ENCODE results near the gene DEFB116. TPM values are rescaled to one million over a fixed set of nuclear protein-coding genes. Genes with fewer than 3 reads are reported as not detected.

DEFB116 gene
- total and polyA plus RNA-seq, 2 of the 4 experiments (the other 2 are of a cell fraction), result not detected

DNA sequence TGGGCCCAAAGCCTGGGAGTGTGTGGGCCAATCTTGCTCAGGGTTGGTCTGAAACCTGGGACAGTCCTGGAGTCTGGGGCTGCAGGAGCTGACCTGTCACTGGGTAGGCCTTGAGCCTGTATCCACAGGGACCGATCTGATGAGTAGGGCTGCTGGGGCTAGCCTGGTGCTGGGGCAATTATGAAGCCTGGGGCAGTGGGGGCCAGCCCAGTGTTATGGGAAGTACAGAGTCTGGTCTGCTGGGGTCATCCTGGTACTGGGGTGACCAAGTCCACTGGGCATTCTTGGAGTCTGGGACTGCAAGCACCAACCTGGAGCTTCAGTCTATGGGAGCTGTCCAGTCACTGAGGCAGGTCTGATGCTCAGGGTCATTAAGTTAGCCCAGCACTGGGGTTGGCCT lies 30.2 kb downstream of the DEFB116 start:
- H3K9me1 ChIP-seq (ENCODE audit: insufficient read depth, low read length), result no peaks in the 10 kb centered on the region
- H3K56ac ChIP-seq (ENCODE audit: extremely low read depth, insufficient read depth, low read length), result no peak overlapping the region
- H3K27me3 ChIP-seq (ENCODE audit: control insufficient read depth, insufficient read depth, low read length), result no peaks in the 10 kb centered on the region
- no peak overlapping the region for H4K91ac ChIP-seq (ENCODE audit: insufficient read depth, low read depth, low read length)
- H4K20me1 ChIP-seq (ENCODE audit: insufficient read depth, low read length), result no peaks in the 10 kb centered on the region
- H3K27ac ChIP-seq (ENCODE audit: insufficient read depth, low read length), result no peak overlapping the region
- ATAC-seq (ENCODE audit: low read depth) (no peak), DNase-seq (no peak)
- H2AK9ac ChIP-seq (replicated peaks; ENCODE audit: low read depth, low read length, poor library complexity), result no peak overlapping the region
- no peak overlapping the region for H2BK15ac ChIP-seq (ENCODE audit: low read depth, low read length)
- no peak overlapping the region for H4K8ac ChIP-seq (ENCODE audit: low read depth in 2 of 2, low read length in 2 of 2)
- H2BK5ac ChIP-seq (ENCODE audit: low read depth, low read length, poor library complexity, severe bottlenecking), result no peak overlapping the region
- H4K5ac ChIP-seq (ENCODE audit: low read depth, low read length), result no peak overlapping the region
- H3K14ac ChIP-seq (replicated peaks; ENCODE audit: low read depth, low read length), result no peak overlapping the region
- H3K23ac ChIP-seq (ENCODE audit: low read depth, low read length), result no peak overlapping the region
- H2AK5ac ChIP-seq (ENCODE audit: low read depth, low read length), result no peak overlapping the region
- dilution Hi-C loops (cut with HindIII; ENCODE audit: low sequenced_read_pairs, unreplicated experiment), result no loop called here
- in situ Hi-C loops (cut with MboI; ENCODE audit: low sequenced_read_pairs), result no loop called here
- no TSS peak for BruUV-seq (replicated peaks)
- peaks cover 15% of the 10 kb centered on the region; the same call in 1 of the 2 replicates for H3K9me3 ChIP-seq (ENCODE audit: control insufficient read depth, insufficient read depth, low read length)
- H3K9ac ChIP-seq (ENCODE audit: low read depth, low read length), result no peak overlapping the region
- H3K36me3 ChIP-seq (ENCODE audit: control insufficient read depth, insufficient read depth, low read length), result no peaks in the 10 kb centered on the region
- TF ChIP-seq RFX5 (IDR thresholded peaks at IDR 0.05; ENCODE audit: low read depth, low read length) (no peak), SMC3 (IDR thresholded peaks at IDR 0.05; ENCODE audit: low read depth, low read length) (no peak), CHD1 (IDR thresholded peaks at IDR 0.05; ENCODE audit: low read depth, low read length) (no peak), MAZ (IDR thresholded peaks at IDR 0.05; ENCODE audit: borderline replicate concordance, low read depth, low read length) (no peak), RCOR1 (IDR thresholded peaks at IDR 0.05; ENCODE audit: insufficient replicate concordance, low read length) (no peak), NFE2L2 (IDR thresholded peaks at IDR 0.05; ENCODE audit: low read depth, low read length) (no peak), CEBPB (IDR thresholded peaks at IDR 0.05; ENCODE audit: low read depth, low read length) (no peak), FOS (IDR thresholded peaks at IDR 0.05; ENCODE audit: low read depth, low read length) (no peak), POLR2A (IDR thresholded peaks at IDR 0.05; ENCODE audit: low read depth, low read length) (no peak), BHLHE40 (IDR thresholded peaks at IDR 0.05; ENCODE audit: low read depth, low read length) (no peak), MAFK (IDR thresholded peaks at IDR 0.05; ENCODE audit: low read depth, low read length) (no peak)
- TF ChIP-seq, protein P1, sequence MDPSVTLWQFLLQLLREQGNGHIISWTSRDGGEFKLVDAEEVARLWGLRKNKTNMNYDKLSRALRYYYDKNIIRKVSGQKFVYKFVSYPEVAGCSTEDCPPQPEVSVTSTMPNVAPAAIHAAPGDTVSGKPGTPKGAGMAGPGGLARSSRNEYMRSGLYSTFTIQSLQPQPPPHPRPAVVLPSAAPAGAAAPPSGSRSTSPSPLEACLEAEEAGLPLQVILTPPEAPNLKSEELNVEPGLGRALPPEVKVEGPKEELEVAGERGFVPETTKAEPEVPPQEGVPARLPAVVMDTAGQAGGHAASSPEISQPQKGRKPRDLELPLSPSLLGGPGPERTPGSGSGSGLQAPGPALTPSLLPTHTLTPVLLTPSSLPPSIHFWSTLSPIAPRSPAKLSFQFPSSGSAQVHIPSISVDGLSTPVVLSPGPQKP (IDR thresholded peaks at IDR 0.05; ENCODE audit: borderline replicate concordance, low read depth, low read length), result no peak
- TF ChIP-seq, protein P2, sequence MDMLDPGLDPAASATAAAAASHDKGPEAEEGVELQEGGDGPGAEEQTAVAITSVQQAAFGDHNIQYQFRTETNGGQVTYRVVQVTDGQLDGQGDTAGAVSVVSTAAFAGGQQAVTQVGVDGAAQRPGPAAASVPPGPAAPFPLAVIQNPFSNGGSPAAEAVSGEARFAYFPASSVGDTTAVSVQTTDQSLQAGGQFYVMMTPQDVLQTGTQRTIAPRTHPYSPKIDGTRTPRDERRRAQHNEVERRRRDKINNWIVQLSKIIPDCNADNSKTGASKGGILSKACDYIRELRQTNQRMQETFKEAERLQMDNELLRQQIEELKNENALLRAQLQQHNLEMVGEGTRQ (IDR thresholded peaks at IDR 0.05; ENCODE audit: low read depth, low read length), result no peak
- H3K4me1 ChIP-seq (ENCODE audit: control insufficient read depth, insufficient read depth, low read length), result no peaks in the 10 kb centered on the region
- intact Hi-C loops (cut with micrococcal nuclease), result no loop called here
- CTCF ChIA-PET, result no interaction called here
- no peaks in the 10 kb centered on the region for H3K79me1 ChIP-seq (ENCODE audit: low read depth in 1 of 2, low read length in 2 of 2)
- no peak overlapping the region for H3K4me2 ChIP-seq (ENCODE audit: low read depth, low read length)
- no peak overlapping the region for H2BK20ac ChIP-seq (ENCODE audit: low read depth, low read length)
- no peak overlapping the region for H3K18ac ChIP-seq (ENCODE audit: low read depth, low read length)
- POLR2A ChIA-PET (ENCODE audit: unreplicated experiment), result no interaction called here
- no peak overlapping the region for H2AFZ ChIP-seq (replicated peaks; ENCODE audit: low read length, poor library complexity)
- H3K4ac ChIP-seq (ENCODE audit: low read depth, low read length), result no peak overlapping the region
- WGBS, 2 experiments (ENCODE audit: extremely low coverage in 2 of 2, insufficient read length in 1 of 2), result no CpG with 5 or more reads among the region's 1 CpG
- H3K4me3 ChIP-seq (ENCODE audit: insufficient read depth, low read depth, low read length), result no peak overlapping the region
- H2BK120ac ChIP-seq (ENCODE audit: low read depth, low read length), result no peak overlapping the region

Data from IMR-90 (cell line).